Measurements from ENCODE around the gene CSRP3.

The CSRP3 gene

DNA sequence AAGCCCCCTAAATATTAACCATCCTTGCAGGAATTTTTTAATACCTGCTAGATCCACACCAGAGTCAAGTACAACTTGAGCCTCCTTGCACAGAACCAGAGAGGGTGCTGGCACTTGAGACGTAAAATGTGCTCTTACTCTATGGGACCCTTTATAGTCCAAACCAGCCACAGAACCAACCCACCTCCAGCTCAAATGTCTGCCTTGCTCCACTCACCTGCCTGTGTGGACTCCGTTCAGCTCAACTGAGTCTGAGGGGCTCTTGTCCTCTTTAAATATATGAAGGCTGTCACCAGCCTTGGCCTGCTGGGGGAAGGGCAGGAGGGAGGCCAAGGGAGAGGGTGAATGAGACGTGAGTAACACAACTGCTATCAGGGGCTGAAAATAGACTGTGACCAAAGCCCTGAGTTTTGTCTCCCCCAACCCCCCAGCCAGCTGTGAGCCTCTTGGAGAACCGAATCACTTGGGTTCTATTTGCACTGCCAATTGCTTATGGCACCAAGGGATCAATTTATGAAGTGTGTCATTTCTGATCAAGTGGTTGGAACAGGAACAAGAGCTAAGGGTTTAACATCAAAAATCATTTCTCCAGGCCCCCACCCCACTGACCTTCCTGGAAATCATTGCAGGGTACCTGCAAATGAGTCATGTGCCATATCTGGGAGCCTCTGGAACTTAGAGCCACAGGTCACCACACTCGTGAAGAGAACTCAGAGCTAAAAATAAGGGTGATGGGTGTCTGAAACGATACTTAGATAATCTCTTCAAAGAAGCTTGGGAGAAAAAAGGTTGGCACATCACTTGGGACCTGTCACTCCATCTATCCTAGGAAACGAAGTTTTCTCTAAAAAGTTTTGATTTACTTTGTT is at the start of gene CSRP3:
Gene CSRP3 (minus strand): TSS at position 247 of the 869 bp plus-strand sequence. CDS start 9,535 bp downstream, outside the sequence.
- no peak for DNase-seq

DNA sequence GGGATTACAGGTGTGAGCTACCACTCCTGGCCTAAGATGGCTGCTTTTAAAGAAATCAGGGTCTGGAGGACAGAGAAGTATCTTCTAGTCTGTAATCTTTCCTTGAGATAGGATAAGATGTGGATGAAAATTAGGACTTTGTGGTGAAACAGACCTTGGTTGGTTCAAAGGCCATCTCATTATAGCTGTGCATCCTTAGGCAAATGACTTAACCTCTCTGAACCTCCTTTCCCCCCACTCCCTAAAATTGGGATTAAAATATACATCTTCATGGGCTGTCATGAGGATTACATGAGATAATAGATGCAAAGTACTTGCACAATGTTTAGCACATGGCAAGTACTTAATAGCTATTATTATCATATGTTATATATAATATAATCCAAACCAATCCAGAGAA is 49.8 kb upstream of the CSRP3 start:
- DNase-seq: no peak

DNA sequence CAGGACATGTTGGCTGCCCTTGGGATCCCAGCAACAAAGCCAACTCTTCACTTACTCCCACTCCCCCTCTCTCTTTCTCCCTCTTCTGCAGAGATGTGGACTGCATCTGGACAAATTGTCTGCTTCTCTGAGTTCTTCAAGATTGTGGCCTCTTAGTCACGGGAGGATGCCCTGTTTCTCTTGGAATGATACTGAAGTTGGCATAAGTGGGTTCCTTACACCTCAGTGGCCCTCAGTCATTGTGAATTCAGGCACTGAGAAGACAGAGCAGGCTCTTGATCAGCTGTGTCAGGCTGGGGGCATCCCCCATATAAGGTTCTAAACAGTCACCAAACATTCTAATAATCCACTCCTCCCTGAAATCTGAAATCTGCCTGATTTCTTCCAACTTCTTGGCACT is 45.0 kb upstream of the CSRP3 start:
- no peak for DNase-seq

DNA sequence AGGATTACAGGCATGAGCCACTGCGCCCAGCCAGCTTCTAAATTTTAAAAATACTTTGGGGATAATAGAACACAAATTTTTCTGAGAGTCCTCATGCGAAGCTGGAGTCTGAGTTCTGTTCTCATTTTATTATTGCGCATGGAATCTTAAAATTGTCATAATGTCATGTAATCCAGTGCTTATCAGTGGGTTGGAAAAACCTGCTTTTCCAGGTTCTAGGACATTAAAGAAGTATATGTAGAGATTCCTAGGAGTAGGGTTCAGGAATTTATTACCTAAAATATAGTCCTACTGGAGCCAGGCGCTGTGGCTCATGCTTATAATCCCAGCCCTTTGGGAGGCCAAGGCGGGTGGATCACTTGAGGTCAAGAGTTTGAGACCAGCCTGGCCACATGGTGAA is 43.6 kb upstream of the CSRP3 start:
- no peak for DNase-seq

DNA sequence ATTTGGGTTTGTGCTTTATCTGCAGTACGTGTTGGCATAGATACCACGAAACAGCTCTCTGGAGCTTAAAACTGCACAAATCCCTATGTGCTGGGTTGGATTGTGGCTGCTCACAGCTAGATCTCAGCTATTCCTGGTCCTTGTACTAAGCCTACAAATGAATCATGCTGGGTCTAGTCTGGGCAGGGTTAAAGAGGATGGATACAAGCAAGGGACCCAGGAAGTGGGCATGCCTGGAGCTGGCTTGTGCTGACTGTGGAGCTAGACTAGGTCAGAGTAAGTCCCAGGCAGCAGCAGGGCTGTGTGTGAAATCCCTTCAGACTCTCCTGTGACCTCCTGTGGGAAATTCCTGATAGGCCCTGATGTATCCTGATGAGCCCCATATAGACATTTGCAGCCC is 42.8 kb upstream of the CSRP3 start:
- DNase-seq: no peak

DNA sequence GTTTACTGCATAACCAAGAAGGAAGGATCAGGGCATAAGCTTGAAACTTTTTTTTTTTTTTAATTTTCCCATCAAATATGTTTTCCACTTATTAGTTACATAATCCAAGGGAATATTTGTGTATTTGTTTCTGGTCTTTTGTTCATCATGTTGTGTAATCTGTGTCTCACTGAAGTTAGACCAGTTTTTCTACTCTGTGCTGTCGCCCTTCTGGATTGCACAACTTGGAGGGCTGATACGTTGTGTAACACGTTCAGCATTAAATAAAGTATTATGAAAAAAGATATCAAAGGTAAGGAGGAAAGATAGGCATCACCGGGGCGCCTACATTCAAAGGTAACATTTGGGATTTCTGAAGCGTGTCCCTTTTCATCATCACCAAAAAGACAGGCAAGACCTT is 42.3 kb upstream of the CSRP3 start:
- DNase-seq: no peak

DNA sequence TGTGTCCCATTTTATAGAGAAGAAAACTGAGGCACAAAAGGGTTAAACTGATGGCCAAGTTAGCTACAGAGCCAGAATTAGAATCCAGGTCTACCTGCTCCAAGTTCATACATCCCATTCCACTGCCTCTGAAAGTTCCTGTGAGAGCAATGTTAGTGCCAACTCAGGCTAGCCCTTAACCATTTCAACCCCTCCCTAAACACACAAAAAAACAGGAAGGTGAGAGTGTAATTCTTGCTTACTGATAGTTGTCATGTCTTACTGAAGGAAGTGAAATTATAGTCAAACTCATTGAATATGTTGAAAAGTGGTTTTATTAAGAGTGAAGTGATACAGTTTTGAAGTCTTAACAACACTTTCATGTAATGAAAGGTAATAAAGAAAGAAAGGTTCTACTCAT is 41.8 kb upstream of the CSRP3 start:
- DNase-seq: no peak

DNA sequence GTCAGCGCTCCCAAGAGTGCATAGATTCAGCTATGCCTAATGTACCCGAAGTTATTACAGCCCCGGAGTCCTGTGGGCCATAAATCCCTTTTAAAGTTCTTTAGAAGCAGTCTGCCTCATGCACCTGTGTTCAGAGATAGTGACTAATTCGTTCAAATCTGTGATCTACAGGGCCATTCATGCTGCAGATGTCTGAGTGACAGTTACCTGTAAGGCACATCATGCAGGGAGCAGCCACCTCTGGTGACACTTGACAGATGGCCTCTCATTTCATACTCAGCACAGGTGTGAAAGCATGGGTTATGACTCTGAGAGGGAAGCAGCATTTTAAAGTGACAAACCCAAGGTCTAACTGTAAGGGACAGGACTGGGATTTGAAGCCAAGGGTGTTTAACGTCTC is 41.4 kb upstream of the CSRP3 start:
- no peak for DNase-seq

DNA sequence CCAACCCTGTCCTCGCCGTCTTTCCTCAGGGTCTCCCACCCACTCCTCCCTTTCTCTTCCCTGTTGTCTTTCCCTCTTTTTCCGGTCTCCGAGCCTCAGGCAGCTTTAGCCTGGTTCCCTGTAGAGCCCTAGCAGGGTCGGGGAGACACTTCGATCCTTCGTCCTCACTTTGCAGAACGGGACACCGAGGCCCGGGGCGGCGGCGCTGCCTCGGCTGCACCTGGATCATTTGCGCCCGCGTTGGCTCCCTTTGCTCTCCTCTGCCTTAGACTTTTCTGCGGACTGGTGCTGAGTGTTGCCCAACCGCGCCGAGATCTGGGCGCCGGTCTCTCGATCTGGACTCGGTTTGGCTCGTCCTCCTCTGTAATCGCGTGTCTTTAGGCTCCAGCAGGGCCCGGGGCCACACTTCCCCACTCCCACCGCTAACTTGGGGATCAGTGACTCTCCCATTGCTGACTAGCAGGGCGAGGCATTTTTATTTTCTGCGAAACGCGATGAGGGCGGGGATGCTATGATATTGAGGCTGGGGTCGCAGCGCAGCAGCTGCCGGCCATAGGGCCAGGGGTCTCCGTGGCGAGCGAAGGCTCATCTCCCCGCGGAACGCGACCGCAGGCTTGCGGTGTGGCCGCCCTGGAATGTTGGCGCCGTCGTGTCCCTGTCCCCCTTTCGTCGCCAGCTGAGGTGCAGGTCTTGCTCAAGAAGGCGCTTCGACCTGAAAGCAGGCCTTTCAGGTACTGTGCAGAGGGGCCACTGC is 40.6 kb upstream of the CSRP3 start:
- DNase-seq: no peak

DNA sequence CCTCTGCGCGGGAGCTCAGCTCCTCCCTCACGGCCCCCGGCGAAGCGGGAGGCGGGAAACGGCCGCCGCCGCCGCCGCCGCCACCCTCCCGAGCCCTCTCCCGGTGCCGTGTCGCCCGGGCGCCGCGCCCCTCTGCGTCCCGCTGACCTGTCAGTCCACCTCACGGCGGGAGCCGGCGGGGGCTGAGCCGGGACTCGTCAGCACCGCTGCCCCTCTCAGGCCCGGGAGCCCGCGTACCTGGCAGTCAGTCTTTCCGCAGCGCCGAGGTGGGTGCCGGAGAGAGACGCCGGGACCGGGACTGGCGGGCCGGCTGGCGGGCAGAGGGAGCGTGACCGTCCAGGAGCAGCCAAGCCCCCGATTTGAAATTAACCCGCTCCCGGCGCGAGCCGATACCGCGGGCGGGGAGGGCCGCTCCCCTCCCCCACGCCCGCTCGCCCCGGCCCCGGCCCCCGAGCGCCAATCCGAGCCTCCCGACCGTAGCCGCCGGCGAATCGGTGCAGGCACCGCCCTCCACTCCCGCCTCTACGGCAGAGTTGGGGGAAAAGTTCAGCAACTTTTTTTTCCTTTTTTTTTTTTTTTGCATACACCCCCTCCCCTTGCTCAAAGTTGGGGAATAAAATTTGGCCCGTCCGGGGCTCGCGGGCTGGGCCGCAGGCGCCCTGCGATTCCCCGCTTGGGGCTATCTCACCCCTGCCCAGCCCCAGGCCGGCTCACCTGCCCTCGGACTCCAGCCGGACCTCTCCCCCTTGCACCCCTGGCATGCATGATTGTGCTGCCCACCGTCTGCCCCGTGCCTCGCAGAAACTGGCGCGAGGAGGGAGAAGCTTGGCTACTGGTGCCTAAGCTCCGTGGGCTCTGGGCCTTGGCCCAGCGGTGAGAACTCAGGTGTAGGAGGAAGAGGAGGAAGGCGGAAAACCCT is 39.7 kb upstream of the CSRP3 start:
- no peak for DNase-seq

DNA sequence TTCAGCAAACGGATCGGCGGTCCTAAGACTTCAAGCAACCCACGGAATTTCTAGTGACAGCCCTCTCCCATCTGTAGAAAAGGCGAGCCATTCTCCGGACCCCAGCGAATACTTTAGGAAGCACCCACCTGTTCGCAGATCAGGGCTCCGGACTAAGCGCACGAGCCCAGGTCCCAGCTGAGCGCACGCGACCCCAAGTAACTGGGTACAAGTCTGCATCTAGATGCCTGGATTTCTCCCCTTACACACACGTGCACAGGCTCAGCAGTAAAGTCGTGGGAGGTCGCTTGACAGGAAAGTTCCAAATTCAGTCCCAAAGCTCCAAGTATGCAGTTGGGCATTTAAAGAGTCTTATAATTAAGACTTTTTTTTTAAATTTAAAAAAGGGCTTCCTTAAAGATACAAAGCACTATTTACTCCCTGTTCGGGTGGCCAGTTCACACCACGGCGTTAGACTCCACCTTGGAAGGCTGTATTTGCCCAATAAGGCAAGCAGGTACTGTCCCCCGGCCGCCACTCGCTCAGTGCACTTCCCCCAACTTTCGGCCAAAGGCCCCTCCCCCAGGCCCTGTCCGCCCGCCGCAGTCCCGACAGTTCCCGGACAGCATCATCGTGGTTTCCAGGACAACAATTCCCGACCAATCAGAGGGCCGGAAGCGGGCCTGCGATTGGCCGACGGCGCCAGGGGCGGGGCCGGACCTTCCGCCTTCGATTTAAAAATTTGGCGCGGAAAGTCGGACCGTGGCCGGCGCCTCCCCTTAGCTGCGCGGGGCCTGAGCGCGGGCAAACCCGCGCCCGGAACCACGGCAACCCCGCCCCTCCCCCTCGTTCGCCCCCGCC is 38.9 kb upstream of the CSRP3 start, which contains the start of gene E2F8:
Gene E2F8 (minus strand): TSS at position 526 of the 840 bp plus-strand sequence. CDS start 824 bp downstream, outside the sequence.
- DNase-seq: peak; percentile 63

DNA sequence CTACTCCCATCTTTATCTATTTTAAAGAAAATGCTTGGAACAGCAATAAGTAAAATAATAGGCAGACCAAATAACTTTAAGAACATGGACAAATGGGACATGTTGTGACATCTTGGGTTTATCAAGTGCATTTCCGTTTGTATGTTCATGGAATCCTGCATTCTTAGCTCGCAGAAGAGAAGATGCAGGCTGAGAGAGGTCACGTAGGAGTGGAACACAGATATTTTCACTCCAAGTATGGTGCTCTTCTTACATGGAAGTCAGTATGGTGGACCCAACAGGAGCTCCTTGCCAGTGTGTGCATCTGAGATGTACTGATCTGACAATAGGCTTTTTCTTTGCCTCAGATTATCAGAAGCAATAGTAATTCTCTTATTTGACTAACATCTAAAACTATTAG is 37.3 kb upstream of the CSRP3 start:
- DNase-seq: no peak

DNA sequence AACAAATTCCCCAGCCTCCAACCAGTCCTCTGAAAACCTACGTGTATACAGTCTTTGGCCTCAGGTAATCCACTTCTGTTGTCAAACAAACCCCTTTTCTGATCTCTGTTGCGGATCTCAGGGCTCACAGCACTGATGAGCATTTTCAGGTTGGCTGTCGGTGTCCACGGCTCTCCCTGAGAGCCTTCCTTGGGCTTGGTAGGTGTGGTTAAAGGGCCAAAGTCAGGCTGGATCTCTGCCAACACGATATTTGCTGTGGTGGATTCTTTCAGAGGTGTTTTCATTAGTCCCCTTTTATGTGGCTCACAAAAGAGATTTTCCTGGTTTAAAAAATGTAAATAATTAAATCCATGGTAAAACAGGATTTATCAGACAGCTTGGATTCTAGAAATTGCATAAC is 36.0 kb upstream of the CSRP3 start:
- no peak for DNase-seq

DNA sequence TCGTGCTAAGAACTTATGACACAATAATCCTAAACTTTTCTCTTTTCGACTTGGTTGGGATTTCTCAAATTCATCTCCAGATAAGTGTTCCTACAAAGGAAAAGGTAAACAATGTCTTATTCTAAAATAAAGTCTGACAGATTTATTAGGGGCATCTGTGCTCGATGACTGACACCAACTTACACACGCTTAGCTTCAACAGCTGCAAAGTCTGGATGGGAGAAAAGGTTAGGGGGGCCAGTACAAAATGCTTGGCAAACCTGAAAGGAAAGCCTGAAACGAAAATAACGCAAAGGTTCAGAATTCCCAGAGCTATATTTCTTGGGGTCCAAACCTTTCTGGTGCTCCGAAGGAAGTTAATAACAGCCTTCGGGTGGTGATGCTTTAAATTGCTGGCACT is 35.6 kb upstream of the CSRP3 start:
- DNase-seq: no peak

DNA sequence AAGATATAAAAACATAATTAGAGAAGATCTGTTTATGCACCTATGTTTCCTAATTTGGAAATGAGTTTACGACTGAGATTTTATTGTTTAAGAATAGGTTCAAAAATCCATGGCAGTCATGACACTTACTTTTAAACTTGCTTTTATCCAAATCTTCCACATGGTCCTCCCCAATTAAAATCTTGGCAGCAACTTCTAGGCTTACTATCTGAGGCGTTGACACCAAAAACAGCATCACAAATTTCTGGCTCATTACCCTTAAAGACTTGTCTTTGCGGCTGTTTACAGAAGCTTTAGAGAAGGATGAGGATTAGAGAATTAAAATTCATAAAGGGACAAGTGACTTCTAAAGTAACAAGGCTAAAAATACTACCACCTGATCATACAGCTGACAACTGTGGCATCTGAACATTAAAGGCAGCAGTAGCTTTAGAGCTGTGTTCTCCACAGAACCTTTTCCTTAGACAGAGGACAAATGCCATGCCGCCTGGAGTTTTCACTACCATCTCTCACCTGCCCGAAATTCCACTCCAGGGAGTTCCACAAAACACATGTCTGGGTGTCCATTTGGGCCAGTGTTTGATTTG is 32.5 kb upstream of the CSRP3 start:
- DNase-seq: no peak

DNA sequence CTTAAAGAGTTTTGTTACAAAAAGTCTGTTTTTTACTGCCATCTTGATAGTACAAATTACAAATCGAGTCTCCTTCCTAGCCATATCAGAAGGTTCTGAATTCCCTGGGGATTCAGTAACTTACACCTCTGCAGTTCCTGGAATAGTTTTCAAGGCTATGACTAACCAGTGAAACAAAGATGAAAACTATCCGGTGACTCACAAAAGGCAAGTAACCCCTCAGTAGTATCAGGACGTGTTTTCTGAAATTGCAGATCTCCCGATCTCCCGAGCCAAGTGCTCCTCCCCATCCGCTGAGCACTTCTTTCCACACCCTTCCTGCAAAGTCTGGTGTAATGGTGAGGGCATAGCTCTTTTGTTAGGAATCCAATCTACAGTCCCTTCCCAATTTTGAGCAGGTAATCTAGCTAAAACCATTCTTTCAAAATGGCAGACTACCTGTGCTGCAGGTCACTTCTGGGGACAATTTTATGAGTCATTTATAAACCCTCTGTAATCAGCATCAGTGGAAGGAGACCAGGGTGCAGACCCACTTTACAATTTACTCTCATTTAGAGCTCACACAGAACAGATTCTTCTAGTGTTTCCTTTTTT is 31.2 kb upstream of the CSRP3 start:
- DNase-seq: no peak

DNA sequence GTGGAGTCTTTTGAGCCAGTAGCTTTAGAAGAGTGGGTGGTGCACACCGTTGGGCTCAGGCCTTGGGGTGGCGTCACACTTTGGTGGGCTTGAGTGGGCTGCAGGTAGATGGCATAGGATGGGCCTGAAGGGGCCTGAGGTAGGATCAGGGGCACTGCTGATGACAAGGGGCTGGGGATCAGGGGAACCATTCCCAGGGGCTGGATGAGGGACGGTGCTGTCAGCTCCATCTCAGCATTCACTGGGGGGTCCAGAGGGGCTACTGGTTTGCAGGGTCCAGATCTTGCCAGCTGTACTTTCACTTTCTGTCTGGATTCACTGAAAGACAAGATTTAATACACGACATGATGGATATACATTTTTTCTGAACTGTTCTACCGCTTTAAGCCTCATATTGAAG is 27.9 kb upstream of the CSRP3 start:
- no peak for DNase-seq

DNA sequence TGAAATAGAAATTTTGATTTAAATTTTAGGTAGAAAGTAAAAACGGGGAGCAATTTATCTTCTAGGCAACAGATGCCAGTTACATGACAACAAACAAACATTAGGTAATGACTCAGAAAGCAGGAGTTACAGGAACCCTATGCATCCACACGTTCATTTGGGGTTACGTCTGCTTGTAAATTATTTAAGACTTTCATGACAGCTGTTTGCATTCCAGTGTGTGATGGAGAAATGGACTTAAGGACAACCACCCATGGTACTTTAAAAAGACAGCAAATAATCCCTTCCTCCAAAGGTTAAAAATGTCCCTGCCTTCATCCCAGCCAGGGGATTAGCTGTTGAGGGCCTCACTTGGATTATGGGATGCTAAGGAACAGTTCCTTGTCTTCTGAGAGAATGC is 27.2 kb upstream of the CSRP3 start:
- no peak for DNase-seq

DNA sequence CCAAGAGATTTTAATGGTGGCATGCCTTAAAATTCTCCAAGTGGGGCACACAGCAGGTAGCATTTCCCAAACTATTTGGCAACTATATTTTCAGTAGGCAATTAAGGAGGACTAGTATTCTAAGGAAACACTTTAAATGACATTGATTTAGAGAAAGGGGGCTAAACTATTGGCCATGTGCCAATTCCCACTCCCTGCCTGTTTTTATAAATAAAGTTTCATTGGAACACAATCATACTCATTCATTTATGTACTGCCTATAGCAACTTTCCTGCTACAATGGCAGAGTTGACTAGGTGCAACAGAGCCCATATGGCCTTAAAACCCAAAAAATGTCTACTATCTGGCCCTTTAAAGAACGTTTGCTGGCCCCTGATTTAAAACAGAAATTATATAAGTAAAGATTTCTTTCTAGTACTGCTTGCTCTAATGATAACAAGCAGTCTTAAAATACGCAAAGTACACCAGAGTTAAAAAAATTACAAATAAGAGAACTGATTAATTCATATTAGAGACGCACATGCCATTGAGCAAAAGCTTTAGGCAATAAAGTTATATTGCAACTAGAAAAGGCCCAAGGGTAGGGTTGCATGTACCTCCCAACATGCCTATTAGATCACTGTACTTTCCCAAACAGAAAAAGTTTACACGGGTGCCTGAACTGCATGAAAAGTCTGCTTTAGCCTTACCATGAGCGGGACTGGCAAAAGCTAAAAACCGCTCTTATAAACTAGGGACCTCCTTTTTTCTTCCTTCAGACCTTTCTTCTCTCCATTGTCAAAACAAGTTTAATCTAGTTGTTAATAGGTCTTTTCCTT is 24.8 kb upstream of the CSRP3 start:
- DNase-seq: no peak

DNA sequence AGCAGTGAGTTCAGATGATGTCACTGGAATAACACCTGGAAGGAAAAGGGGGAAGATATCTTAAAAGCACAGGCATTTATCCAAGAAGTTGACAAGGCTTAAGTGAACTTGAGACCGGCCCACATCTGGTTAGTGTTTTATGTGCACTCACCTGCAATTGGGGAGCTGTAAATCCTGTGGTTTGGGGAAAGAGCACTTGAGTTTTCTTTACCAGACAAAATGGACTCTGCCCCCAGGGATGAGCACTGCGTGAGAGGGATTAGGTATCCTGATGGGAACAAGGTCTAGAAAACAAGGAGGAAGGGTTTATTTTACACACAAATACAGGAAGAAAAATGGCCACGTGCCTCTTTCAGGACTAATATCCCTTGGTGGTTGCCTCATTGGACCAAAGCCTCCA is 23.8 kb upstream of the CSRP3 start:
- no peak for DNase-seq

All from NCI-H1694 treated with DMSO at 0.1 percent for 48 hours (cell line).